ENCODE results near the gene CRYL1. TPM values are rescaled to one million over a fixed set of nuclear protein-coding genes. Genes with fewer than 3 reads are reported as not detected.

The CRYL1 gene
- total and polyA plus RNA-seq, 2 experiments from 2014 or later = 65.5 to 66.2 TPM

DNA sequence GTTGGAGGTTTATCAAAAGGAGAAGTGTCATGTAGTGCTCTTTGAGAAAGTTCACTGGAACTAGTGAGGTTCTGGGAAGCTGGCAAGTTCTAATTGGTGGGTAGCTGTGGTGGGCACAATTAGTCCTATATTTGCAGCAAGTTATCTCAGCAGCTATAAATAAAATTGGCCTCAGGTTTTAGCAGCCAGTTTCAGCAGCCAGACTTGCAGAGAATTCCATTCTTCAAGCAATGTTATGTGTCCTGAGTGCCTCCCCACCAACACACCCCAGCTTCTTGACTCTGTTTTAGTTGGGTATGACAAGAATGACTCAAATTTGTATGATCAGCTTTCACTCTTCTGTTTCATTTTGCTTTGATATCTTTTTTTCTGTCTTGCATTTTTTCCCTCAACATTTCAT, 46.0 kb upstream of the CRYL1 start:
- Histone ChIP-seq H3K4me3 (no peak overlapping the region), H3K9me2 (replicated peaks; ENCODE audit: insufficient read depth) (no peaks in the 10 kb centered on the region), H4K20me1 (ENCODE audit: insufficient read depth, poor library complexity, severe bottlenecking) (no peaks in the 10 kb centered on the region), H2AFZ (no peak overlapping the region), H3K4me1 (ENCODE audit: insufficient read depth) (peaks cover 7% of the 10 kb centered on the region), H3K79me2 (peaks cover 60% of the 10 kb centered on the region), H3K36me3 (replicated peaks; ENCODE audit: insufficient read depth, low read depth) (no peaks in the 10 kb centered on the region), H3K9me3 (ENCODE audit: low read depth) (no peaks in the 10 kb centered on the region), H3K27ac (no peak overlapping the region), H3K4me2 (no peak overlapping the region), H3K27me3 (no peaks in the 10 kb centered on the region)
- DNase-seq (ENCODE audit: low spot score) = no peak
- TF ChIP-seq EZH2phosphoT487 (IDR thresholded peaks at IDR 0.05; ENCODE audit: low read depth, severe bottlenecking, unreplicated experiment) (no peak), CTCF (IDR thresholded peaks at IDR 0.05; ENCODE audit: poor library complexity) (no peak), EZH2 (IDR thresholded peaks at IDR 0.05; ENCODE audit: borderline replicate concordance) (no peak)

DNA sequence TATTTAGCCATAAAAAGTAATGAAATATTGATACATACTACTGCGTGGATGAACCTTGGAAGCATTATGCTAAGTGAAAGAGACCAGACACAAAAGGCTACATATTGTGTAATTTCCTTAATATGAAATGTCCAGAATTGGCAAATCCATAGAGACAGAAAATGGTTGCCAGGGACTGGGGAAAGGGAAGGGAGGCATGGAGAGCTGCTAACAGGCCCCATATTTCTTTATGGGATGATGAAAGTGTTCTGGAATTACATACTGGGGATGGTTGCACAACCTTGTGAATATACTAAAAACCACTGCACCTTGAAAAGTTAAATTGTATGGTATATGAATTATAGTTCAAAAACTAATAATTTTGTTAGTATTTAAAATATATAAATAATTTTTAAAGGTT, 44.9 kb upstream of the CRYL1 start:
- WGBS (ENCODE audit: low lambda C conversion rate, missing lambda C conversion rate) = 92% methylated on average over 1 of the region's 1 CpG
- Histone ChIP-seq H3K79me2 (peaks cover 50% of the 10 kb centered on the region), H2AFZ (no peak overlapping the region), H3K4me1 (ENCODE audit: insufficient read depth) (peaks cover 7% of the 10 kb centered on the region), H3K9me2 (replicated peaks; ENCODE audit: insufficient read depth) (no peaks in the 10 kb centered on the region), H4K20me1 (ENCODE audit: insufficient read depth, poor library complexity, severe bottlenecking) (no peaks in the 10 kb centered on the region), H3K4me2 (no peak overlapping the region), H3K9me3 (ENCODE audit: low read depth) (no peaks in the 10 kb centered on the region), H3K27me3 (no peaks in the 10 kb centered on the region), H3K4me3 (no peak overlapping the region), H3K36me3 (replicated peaks; ENCODE audit: insufficient read depth, low read depth) (no peaks in the 10 kb centered on the region), H3K27ac (no peak overlapping the region)
- DNase-seq (ENCODE audit: low spot score) = no peak
- no peak for TF ChIP-seq CTCF (IDR thresholded peaks at IDR 0.05; ENCODE audit: poor library complexity)
- no peak for TF ChIP-seq EZH2phosphoT487 (IDR thresholded peaks at IDR 0.05; ENCODE audit: low read depth, severe bottlenecking, unreplicated experiment)
- no peak for TF ChIP-seq EZH2 (IDR thresholded peaks at IDR 0.05; ENCODE audit: borderline replicate concordance)

DNA sequence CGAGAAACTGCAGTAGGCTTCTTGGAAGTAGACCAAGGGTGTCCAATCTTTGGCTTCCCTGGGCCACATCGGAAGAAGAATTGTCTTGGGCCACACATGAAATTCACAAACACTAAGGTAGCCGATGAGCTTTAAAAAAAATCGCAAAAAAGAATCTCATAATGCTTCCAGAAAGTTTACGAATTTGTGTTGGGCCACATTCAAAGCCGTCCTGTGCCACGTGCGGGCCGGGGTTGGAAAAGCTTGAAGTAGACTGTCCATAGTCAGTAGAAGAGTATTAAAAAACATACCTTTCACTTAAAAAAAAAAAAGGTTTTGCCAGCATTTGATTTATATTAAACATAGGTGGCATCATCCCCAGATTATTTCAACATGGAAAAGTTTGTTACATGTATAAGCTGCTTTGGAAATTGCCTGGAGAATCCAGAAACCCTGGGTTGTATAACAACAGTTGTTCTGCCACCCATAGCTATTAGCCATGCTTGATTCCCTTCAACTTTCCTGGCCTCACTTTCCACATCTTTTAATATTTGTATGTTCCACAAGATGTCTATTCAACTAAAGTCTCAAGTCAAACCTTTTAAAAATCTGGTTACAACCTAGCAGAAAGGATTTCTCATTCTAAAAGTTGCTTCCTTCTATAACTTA, 42.3 kb upstream of the CRYL1 start:
- no peaks in the 10 kb centered on the region for H4K20me1 ChIP-seq (ENCODE audit: insufficient read depth, poor library complexity, severe bottlenecking)
- H3K4me3 ChIP-seq = peak overlapping the region; percentile 63
- TF ChIP-seq CTCF (IDR thresholded peaks at IDR 0.05; ENCODE audit: poor library complexity) (no peak), EZH2 (IDR thresholded peaks at IDR 0.05; ENCODE audit: borderline replicate concordance) (no peak), EZH2phosphoT487 (IDR thresholded peaks at IDR 0.05; ENCODE audit: low read depth, severe bottlenecking, unreplicated experiment) (no peak)
- H3K27ac ChIP-seq = peak overlapping the region; percentile 97
- DNase-seq (ENCODE audit: low spot score) = no peak
- no peaks in the 10 kb centered on the region for H3K36me3 ChIP-seq (replicated peaks; ENCODE audit: insufficient read depth, low read depth)
- H3K27me3 ChIP-seq = no peaks in the 10 kb centered on the region
- WGBS (ENCODE audit: low lambda C conversion rate, missing lambda C conversion rate) = 50% methylated on average over 9 of the region's 9 CpGs
- H3K4me1 ChIP-seq (ENCODE audit: insufficient read depth) = peaks cover 7% of the 10 kb centered on the region
- H2AFZ ChIP-seq = peak overlapping the region; percentile 72
- no peaks in the 10 kb centered on the region for H3K9me3 ChIP-seq (ENCODE audit: low read depth)
- peaks cover 46% of the 10 kb centered on the region for H3K79me2 ChIP-seq
- H3K4me2 ChIP-seq = peak overlapping the region; percentile 89
- H3K9me2 ChIP-seq (replicated peaks; ENCODE audit: insufficient read depth) = no peaks in the 10 kb centered on the region
